SK-N-SH (cell line): ENCODE data around the gene PKD1. TPM values are rescaled to one million over a fixed set of nuclear protein-coding genes. Genes with fewer than 3 reads are reported as not detected.

Source experiments
- CTCF ChIA-PET: fragments of 300-600, 350-600 bp; formaldehyde crosslinking; extraction: SDS; loops from one replicate; lab custom pipeline; 2021; lab: Yijun Ruan, JAX
- POLR2A ChIA-PET: fragments of 350-600 bp; sonication (Branson Sonifier 250); formaldehyde crosslinking; extraction: SDS; loops from one replicate; lab custom pipeline; 2020; ENCODE audit warnings: antibody characterized with exemption, inconsistent platforms; lab: Yijun Ruan, JAX
- DNase-seq: peaks from one replicate; pipeline ENCODE4 v3.0.0; 2012
- H2AFZ ChIP-seq: fragments of 200-600 bp; sonication (generic); 2 replicates; pipeline ENCODE4 v1.8.1; 2016; ENCODE audit warnings: antibody characterized with exemption, mild to moderate bottlenecking, low read depth
- H3F3A ChIP-seq: fragments of 200-600 bp; sonication (generic); replicated peaks from 2 replicates; pipeline ENCODE3; 2016; ENCODE audit warnings: antibody characterized with exemption, mild to moderate bottlenecking; ENCODE audit not compliant: insufficient read depth
- H3K27ac ChIP-seq, 2 experiments: fragments of 200-500 bp in 1 of 2; fragments of 200-600 bp in 1 of 2; sonication (Bioruptor generic) in 1 of 2; sonication (generic), shearing (Covaris generic) in 1 of 2; 2 replicates each; pipeline versions ENCODE4 v1.5.1 to v1.6.1; 2014 to 2016; ENCODE audit warnings: low read depth in 2 of 2, inconsistent platforms in 1 of 2, low read length in 1 of 2, mild to moderate bottlenecking in 1 of 2, mixed read lengths in 1 of 2
- H3K27me3 ChIP-seq: fragments of 200-600 bp; sonication (generic), shearing (Covaris generic); 2 replicates; pipeline ENCODE4 v1.6.1; 2016; ENCODE audit warnings: mixed run types; ENCODE audit not compliant: insufficient read depth
- H3K36me3 ChIP-seq, 2 experiments: fragments of 200-500 bp in 1 of 2; fragments of 200-600 bp in 1 of 2; sonication (Bioruptor generic) in 1 of 2; sonication (generic) in 1 of 2; replicated peaks in 1 of 2; 2 replicates each; pipeline versions ENCODE3 to v1.5.1; 2014 to 2016; ENCODE audit warnings: low read length in 1 of 2, mild to moderate bottlenecking in 1 of 2; ENCODE audit not compliant: insufficient read depth in 2 of 2, control insufficient read depth in 1 of 2
- H3K4me1 ChIP-seq, 2 experiments: fragments of 200-500 bp in 1 of 2; fragments of 200-600 bp in 1 of 2; sonication (Bioruptor generic) in 1 of 2; sonication (generic), shearing (Covaris generic) in 1 of 2; 2 replicates each; pipeline versions ENCODE4 v1.5.1 to v1.6.1; 2014 to 2016; ENCODE audit warnings: low read depth in 1 of 2, low read length in 1 of 2, mixed run types in 1 of 2; ENCODE audit not compliant: insufficient read depth in 2 of 2, control insufficient read depth in 1 of 2
- H3K4me2 ChIP-seq: fragments of 200-600 bp; sonication (generic), shearing (Covaris generic); 2 replicates; pipeline ENCODE4 v1.6.1; 2017; ENCODE audit warnings: mixed run types
- H3K4me3 ChIP-seq, 2 experiments: fragments of 200-500 bp in 1 of 2; fragments of 200-600 bp in 1 of 2; sonication (Bioruptor generic) in 1 of 2; sonication (generic), shearing (Covaris generic) in 1 of 2; 2 replicates each; pipeline versions ENCODE4 v1.5.1 to v1.8.1; 2014 to 2016; ENCODE audit warnings: low read depth in 2 of 2, inconsistent platforms in 1 of 2, low read length in 1 of 2, mild to moderate bottlenecking in 1 of 2, mixed read lengths in 1 of 2, moderate library complexity in 1 of 2
- H3K79me2 ChIP-seq: fragments of 200-600 bp; sonication (generic); 2 replicates; pipeline ENCODE4 v1.8.1; 2017; ENCODE audit warnings: mild to moderate bottlenecking; ENCODE audit not compliant: insufficient read depth
- H3K9ac ChIP-seq: fragments of 200-600 bp; sonication (generic); 2 replicates; pipeline ENCODE4 v1.6.1; 2017; ENCODE audit warnings: mixed run types
- H3K9me2 ChIP-seq: fragments of 200-600 bp; sonication (generic); 2 replicates; pipeline ENCODE4 v1.6.1; 2017; ENCODE audit warnings: mixed run types
- H3K9me3 ChIP-seq: fragments of 200-600 bp; sonication (generic); 2 replicates; pipeline ENCODE4 v1.6.1; 2017; ENCODE audit warnings: mixed run types, mild to moderate bottlenecking, moderate library complexity
- H4K20me1 ChIP-seq: fragments of 200-600 bp; sonication (generic); 2 replicates; pipeline ENCODE4 v1.6.1; 2017; ENCODE audit warnings: mild to moderate bottlenecking, mixed run types; ENCODE audit not compliant: insufficient read depth
- CHD2 ChIP-seq: fragments of 150-350 bp; IDR thresholded peaks from 2 replicates; pipeline ENCODE4 v1.6.1; 2018; ENCODE audit warnings: low read length; ENCODE audit not compliant: partially characterized antibody
- ELF1 ChIP-seq: IDR thresholded peaks from 2 replicates; pipeline ENCODE4 v1.4.0; 2012
- EZH2phosphoT487 ChIP-seq: fragments of 200-600 bp; sonication (generic); IDR thresholded peaks from 2 replicates; pipeline ENCODE4 v1.6.1; 2017; ENCODE audit warnings: low read depth, mixed run types, mild to moderate bottlenecking, antibody characterized with exemption, moderate library complexity, borderline replicate concordance
- FOSL2 ChIP-seq: IDR thresholded peaks from 2 replicates; pipeline ENCODE4 v1.4.0; 2012; ENCODE audit warnings: low read depth, mild to moderate bottlenecking, moderate library complexity, borderline replicate concordance
- FOXM1 ChIP-seq: IDR thresholded peaks from 2 replicates; pipeline ENCODE4 v1.4.0; 2012; ENCODE audit warnings: low read depth, mild to moderate bottlenecking
- GABPA ChIP-seq: IDR thresholded peaks from 2 replicates; pipeline ENCODE4 v1.4.0; 2012; ENCODE audit warnings: low read depth, mild to moderate bottlenecking
- GATA2 ChIP-seq: sonication (generic); formaldehyde crosslinking; IDR thresholded peaks from 2 replicates; pipeline ENCODE4 v1.5.0; 2020; ENCODE audit warnings: mild to moderate bottlenecking, missing genetic modification reagents
- JUND ChIP-seq: IDR thresholded peaks from 2 replicates; pipeline ENCODE4 v1.4.0; 2012
- MEF2A ChIP-seq: IDR thresholded peaks from 2 replicates; pipeline ENCODE4 v1.4.0; 2012; ENCODE audit warnings: low read depth, borderline replicate concordance
- NFIC ChIP-seq: IDR thresholded peaks from 2 replicates; pipeline ENCODE4 v1.4.0; 2012; ENCODE audit warnings: borderline replicate concordance
- POLR2AphosphoS5 ChIP-seq: IDR thresholded peaks from 2 replicates; pipeline ENCODE4 v1.6.1; 2012; ENCODE audit warnings: low read depth, low read length
- RAD21 ChIP-seq: IDR thresholded peaks from 2 replicates; pipeline ENCODE4 v1.6.1; 2012; ENCODE audit warnings: mild to moderate bottlenecking, low read length
- RCOR1 ChIP-seq: fragments of 150-350 bp; IDR thresholded peaks from 2 replicates; pipeline ENCODE4 v1.6.1; 2017; ENCODE audit warnings: antibody characterized with exemption, low read length
- REST ChIP-seq: IDR thresholded peaks from 2 replicates; pipeline ENCODE4 v1.6.1; 2012; ENCODE audit warnings: mild to moderate bottlenecking, low read depth, low read length, moderate library complexity
- SIN3A ChIP-seq: IDR thresholded peaks from 2 replicates; pipeline ENCODE4 v1.6.1; 2012; ENCODE audit warnings: low read depth, mild to moderate bottlenecking, low read length, moderate library complexity, borderline replicate concordance
- SMC3 ChIP-seq: IDR thresholded peaks from 2 replicates; pipeline ENCODE4 v1.6.1; 2012; ENCODE audit warnings: low read depth, low read length, improper control_type of control experiment
- TCF12 ChIP-seq: IDR thresholded peaks from 2 replicates; pipeline ENCODE4 v1.4.0; 2012
- USF1 ChIP-seq: IDR thresholded peaks from 2 replicates; pipeline ENCODE4 v1.4.0; 2012; ENCODE audit warnings: low read depth, borderline replicate concordance
- YY1 ChIP-seq: IDR thresholded peaks from 2 replicates; pipeline ENCODE4 v1.4.0; 2012; ENCODE audit warnings: low read depth, mild to moderate bottlenecking
- ZBTB33 ChIP-seq: IDR thresholded peaks from 2 replicates; pipeline ENCODE4 v1.4.0; 2012; ENCODE audit warnings: low read depth, borderline replicate concordance
- WGBS: methylation state at CpG from one replicate; pipeline ENCODE4 v1.1.6; 2017; ENCODE audit warnings: low lambda C conversion rate; 5-methylcytosine and 5-hydroxymethylcytosine counted together
- polyA plus RNA-seq, 3 experiments: library from polyadenylated mRNA; depleted of rRNA; stranded (reverse); fragments of >200 nt; gene quantifications; 2 replicates each; pipeline ENCODE4 v1.2.3, GENCODE V29; 2012

Gene PKD1
- polyA plus RNA-seq, 1 of the 3 experiments (the other 2 are of a cell fraction) = 47.4 TPM

DNA sequence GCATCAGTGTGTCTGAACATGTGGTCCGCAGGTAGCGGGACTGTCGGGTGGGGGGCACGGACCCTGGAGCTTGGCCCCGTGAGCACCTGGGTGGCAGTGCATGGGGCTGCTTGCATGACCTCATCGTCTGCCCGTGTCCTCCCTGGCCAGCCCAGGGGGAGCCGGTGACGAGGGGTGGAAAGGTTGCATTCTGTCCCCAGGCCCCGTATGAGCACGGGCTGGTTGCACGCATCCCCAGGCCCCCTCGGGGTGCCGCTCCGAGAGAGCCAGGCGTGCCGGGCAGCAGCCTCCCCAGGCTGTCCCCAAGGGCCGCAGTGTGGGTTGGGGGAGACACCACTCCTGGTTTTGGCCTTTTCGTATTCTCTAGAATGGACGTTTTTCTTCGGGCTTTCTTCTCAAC is 58.0 kb downstream of the PKD1 start:
- no peaks in the 10 kb centered on the region for H3K4me1 ChIP-seq
- no peaks in the 10 kb centered on the region for H3K27me3 ChIP-seq
- no peaks in the 10 kb centered on the region for H4K20me1 ChIP-seq
- H3K9ac ChIP-seq = no peak overlapping the region
- H3K4me2 ChIP-seq = no peak overlapping the region
- no peaks in the 10 kb centered on the region for H3K9me2 ChIP-seq
- no peak overlapping the region for H3K4me3 ChIP-seq
- no peak for DNase-seq
- ChIA-PET POLR2A (no interaction called here), CTCF (interaction anchor here (1.0 to 3.1 kb wide), 4 partner anchors 9 to 63 kb away, joined by 3 to 10 read pairs (median 5); no protein-coding TSS in a partner anchor)
- no peaks in the 10 kb centered on the region for H3K79me2 ChIP-seq
- H3K36me3 ChIP-seq = peaks cover 5 to 83% of the 10 kb centered on the region in 2 experiments
- H3F3A ChIP-seq = no peaks in the 10 kb centered on the region
- WGBS = 95% methylated on average over 13 of the region's 21 CpGs
- H2AFZ ChIP-seq = no peak overlapping the region
- TF ChIP-seq NFIC = no peak
- TF ChIP-seq FOSL2 = no peak
- no peak for TF ChIP-seq EZH2phosphoT487
- TF ChIP-seq RAD21 = no peak
- TF ChIP-seq CHD2 = no peak
- no peak for TF ChIP-seq MEF2A
- no peak for TF ChIP-seq REST
- TF ChIP-seq GABPA = no peak
- no peak for TF ChIP-seq POLR2AphosphoS5
- no peak for TF ChIP-seq SMC3
- no peak for TF ChIP-seq YY1
- TF ChIP-seq JUND = no peak
- no peak for TF ChIP-seq FOXM1
- TF ChIP-seq ELF1 = no peak
- TF ChIP-seq USF1 = no peak
- no peak for TF ChIP-seq GATA2 (CRISPR knock-in tag)
- TF ChIP-seq TCF12 = no peak
- TF ChIP-seq SIN3A = no peak
- TF ChIP-seq RCOR1 = no peak
- no peak for TF ChIP-seq ZBTB33
- H3K9me3 ChIP-seq = no peaks in the 10 kb centered on the region
- H3K27ac ChIP-seq = no peak overlapping the region
